ENCODE results near the gene PADI3. TPM values are rescaled to one million over a fixed set of nuclear protein-coding genes. Genes with fewer than 3 reads are reported as not detected.

The PADI3 gene
- total RNA-seq, 1 donor from 2014 or later = not detected

GRCh38 chr1:17217607-17218006 is 31.3 kb upstream of the PADI3 start:
- Mint-ChIP-seq H3K4me3 (ENCODE audit: unreplicated experiment) (no peak overlapping the region), H3K9me3 (ENCODE audit: unreplicated experiment) (no peaks in the 10 kb centered on the region), H3K4me1 (ENCODE audit: unreplicated experiment) (peaks cover 6% of the 10 kb centered on the region), H3K27me3 (ENCODE audit: unreplicated experiment) (peaks cover 10% of the 10 kb centered on the region), H3K36me3 (ENCODE audit: low read depth, unreplicated experiment) (no peaks in the 10 kb centered on the region), H3K27ac (ENCODE audit: unreplicated experiment) (no peak overlapping the region)
- no peak for TF ChIP-seq CTCF (IDR thresholded peaks at IDR 0.05; ENCODE audit: unreplicated experiment)
- no peak for DNase-seq (ENCODE audit: low spot score)

DNA sequence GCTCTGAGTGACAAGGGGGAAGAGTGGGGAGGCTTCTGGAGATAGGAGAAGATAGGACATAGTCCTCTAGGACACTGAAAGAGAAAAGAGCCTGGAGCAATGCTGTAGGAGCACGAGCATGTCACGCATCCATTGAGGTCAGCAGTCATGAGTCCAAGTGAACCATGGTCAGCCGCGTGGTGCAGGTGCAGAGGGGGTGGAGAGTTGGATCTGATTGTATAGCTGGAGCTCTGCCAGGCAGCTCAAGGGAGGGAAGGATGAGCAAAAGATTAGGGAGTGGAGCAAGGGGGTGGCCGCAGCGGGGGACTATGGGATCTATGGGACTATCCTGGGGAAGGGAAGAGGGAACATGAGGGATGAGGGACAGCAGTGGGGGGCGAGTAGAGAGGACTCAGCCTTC is 30.0 kb upstream of the PADI3 start:
- Mint-ChIP-seq H3K36me3 (ENCODE audit: low read depth, unreplicated experiment) (no peaks in the 10 kb centered on the region), H3K4me1 (ENCODE audit: unreplicated experiment) (no peaks in the 10 kb centered on the region), H3K27me3 (ENCODE audit: unreplicated experiment) (peaks cover 10% of the 10 kb centered on the region), H3K4me3 (ENCODE audit: unreplicated experiment) (no peak overlapping the region), H3K9me3 (ENCODE audit: unreplicated experiment) (no peaks in the 10 kb centered on the region), H3K27ac (ENCODE audit: unreplicated experiment) (no peak overlapping the region)
- DNase-seq (ENCODE audit: low spot score) = no peak
- no peak for TF ChIP-seq CTCF (IDR thresholded peaks at IDR 0.05; ENCODE audit: unreplicated experiment)

GRCh38 chr1:17220287-17220686 is 28.6 kb upstream of the PADI3 start:
- H3K9me3 Mint-ChIP-seq (ENCODE audit: unreplicated experiment) = no peaks in the 10 kb centered on the region
- no peak overlapping the region for H3K4me3 Mint-ChIP-seq (ENCODE audit: unreplicated experiment)
- no peak for TF ChIP-seq CTCF (IDR thresholded peaks at IDR 0.05; ENCODE audit: unreplicated experiment)
- no peaks in the 10 kb centered on the region for H3K36me3 Mint-ChIP-seq (ENCODE audit: low read depth, unreplicated experiment)
- no peak overlapping the region for H3K27ac Mint-ChIP-seq (ENCODE audit: unreplicated experiment)
- H3K4me1 Mint-ChIP-seq (ENCODE audit: unreplicated experiment) = no peaks in the 10 kb centered on the region
- peaks cover 8% of the 10 kb centered on the region for H3K27me3 Mint-ChIP-seq (ENCODE audit: unreplicated experiment)
- DNase-seq (ENCODE audit: low spot score) = no peak

- Mint-ChIP-seq H3K9me3 (ENCODE audit: unreplicated experiment) (no peaks in the 10 kb centered on the region), H3K36me3 (ENCODE audit: low read depth, unreplicated experiment) (no peaks in the 10 kb centered on the region), H3K4me1 (ENCODE audit: unreplicated experiment) (no peaks in the 10 kb centered on the region), H3K27ac (ENCODE audit: unreplicated experiment) (no peak overlapping the region), H3K27me3 (ENCODE audit: unreplicated experiment) (peaks cover 4% of the 10 kb centered on the region), H3K4me3 (ENCODE audit: unreplicated experiment) (no peak overlapping the region)
- no peak for DNase-seq (ENCODE audit: low spot score)
- no peak for TF ChIP-seq CTCF (IDR thresholded peaks at IDR 0.05; ENCODE audit: unreplicated experiment)
Observed at GRCh38 chr1:17222557-17222956, 26.3 kb upstream of the PADI3 start.

- Mint-ChIP-seq H3K36me3 (ENCODE audit: low read depth, unreplicated experiment) (no peaks in the 10 kb centered on the region), H3K4me3 (ENCODE audit: unreplicated experiment) (no peak overlapping the region)
Observed at GRCh38 chr1:17224434-17224833, 24.5 kb upstream of the PADI3 start.

More at GRCh38 chr1:17224434-17224833, 24.5 kb upstream of the PADI3 start:
- peaks cover 4% of the 10 kb centered on the region for H3K27me3 Mint-ChIP-seq (ENCODE audit: unreplicated experiment)
- no peak overlapping the region for H3K27ac Mint-ChIP-seq (ENCODE audit: unreplicated experiment)
- no peaks in the 10 kb centered on the region for H3K9me3 Mint-ChIP-seq (ENCODE audit: unreplicated experiment)
- no peak for TF ChIP-seq CTCF (IDR thresholded peaks at IDR 0.05; ENCODE audit: unreplicated experiment)
- DNase-seq (ENCODE audit: low spot score) = no peak
- no peaks in the 10 kb centered on the region for H3K4me1 Mint-ChIP-seq (ENCODE audit: unreplicated experiment)
